GM12875 (cell line): ENCODE results near the gene MGAT3.

Source experiments
- H3K4me3 ChIP-seq: one replicate; pipeline ENCODE4 v1.5.1; 2011; ENCODE audit warnings: low read depth, low read length, control low read depth
- CTCF ChIP-seq: IDR thresholded peaks from 2 replicates; pipeline ENCODE4 v1.5.1; 2011; ENCODE audit warnings: low read depth, mild to moderate bottlenecking, control low read depth, inconsistent platforms, low read length, moderate library complexity, borderline replicate concordance; ENCODE audit not compliant: insufficient read depth

The MGAT3 gene

GRCh38 chr22:39471381-39472141 is 14.7 kb downstream of the MGAT3 start:
- no peak for TF ChIP-seq CTCF
- no peak overlapping the region for H3K4me3 ChIP-seq

- H3K4me3 ChIP-seq, result no peak overlapping the region
- TF ChIP-seq CTCF, result no peak
Measured at GRCh38 chr22:39472570-39473556, 16.1 kb downstream of the MGAT3 start.

GRCh38 chr22:39473851-39474250 is 17.0 kb downstream of the MGAT3 start:
- TF ChIP-seq CTCF, result no peak

GRCh38 chr22:39474351-39475111 is 17.7 kb downstream of the MGAT3 start:
- no peak for TF ChIP-seq CTCF
- no peak overlapping the region for H3K4me3 ChIP-seq

More at GRCh38 chr22:39473851-39474250, 17.0 kb downstream of the MGAT3 start:
- H3K4me3 ChIP-seq, result no peak overlapping the region

- TF ChIP-seq CTCF, result no peak
- no peak overlapping the region for H3K4me3 ChIP-seq
Measured at GRCh38 chr22:39475337-39475736, 18.5 kb downstream of the MGAT3 start.

- TF ChIP-seq CTCF, result no peak
- H3K4me3 ChIP-seq, result no peak overlapping the region
Measured at GRCh38 chr22:39475902-39476301, 19.1 kb downstream of the MGAT3 start.
